HG02840 (cell line): Measurements from ENCODE around the gene TBPL2.
"Not testable (repeated sequence)": the region's sequence is repeated elsewhere in the genome, so short reads cannot be mapped to it uniquely, and the experiment has no call there.

Experiments
- ATAC-seq: cut with Tn5 transposase; IDR thresholded peaks from one replicate; pipeline ENCODE4 v1.9.1; 2021; ENCODE audit warnings: mild to moderate bottlenecking, moderate library complexity, moderate number of reproducible peaks; ENCODE audit not compliant: unreplicated experiment, low FRiP score

TBPL2 gene

GRCh38 chr14:55446127-55446736 lies 5.8 kb upstream of the TBPL2 start:
- ATAC-seq = no peak

- no peak for ATAC-seq
Observed at GRCh38 chr14:55441286-55441685, 870 bp upstream of the TBPL2 start.

GRCh38 chr14:55438066-55438683 lies 2.2 kb downstream of the TBPL2 start:
- no peak for ATAC-seq

GRCh38 chr14:55436931-55437330 lies 3.5 kb downstream of the TBPL2 start:
- ATAC-seq = no peak

GRCh38 chr14:55436519-55436918 lies 3.9 kb downstream of the TBPL2 start:
- ATAC-seq = no peak

GRCh38 chr14:55434805-55435174 lies 5.6 kb downstream of the TBPL2 start:
- no peak for ATAC-seq

GRCh38 chr14:55433880-55434804 lies 6.3 kb downstream of the TBPL2 start:
- no peak for ATAC-seq

- no peak for ATAC-seq
Observed at GRCh38 chr14:55432628-55433027, 7.8 kb downstream of the TBPL2 start.

- no peak for ATAC-seq
Observed at GRCh38 chr14:55430024-55430690, 10.3 kb downstream of the TBPL2 start.

GRCh38 chr14:55427439-55427838 lies 13.0 kb downstream of the TBPL2 start:
- ATAC-seq = no peak

GRCh38 chr14:55426891-55427290 lies 13.5 kb downstream of the TBPL2 start:
- ATAC-seq = no peak

GRCh38 chr14:55425091-55425490 lies 15.3 kb downstream of the TBPL2 start:
- no peak for ATAC-seq

- no peak for ATAC-seq
Observed at GRCh38 chr14:55423969-55424368, 16.4 kb downstream of the TBPL2 start.

GRCh38 chr14:55422338-55422737 lies 18.1 kb downstream of the TBPL2 start:
- ATAC-seq = not testable (repeated sequence)

- no peak for ATAC-seq
Observed at GRCh38 chr14:55419663-55420062, 20.8 kb downstream of the TBPL2 start.

- no peak for ATAC-seq
Observed at GRCh38 chr14:55418411-55418810, 22.0 kb downstream of the TBPL2 start.

- ATAC-seq = no peak
Observed at GRCh38 chr14:55417955-55418354, 22.5 kb downstream of the TBPL2 start.

GRCh38 chr14:55416866-55417265 lies 23.6 kb downstream of the TBPL2 start:
- no peak for ATAC-seq

- ATAC-seq = no peak
Observed at GRCh38 chr14:55414551-55414950, 25.9 kb downstream of the TBPL2 start.

- ATAC-seq = no peak
Observed at GRCh38 chr14:55412676-55413075, 27.7 kb downstream of the TBPL2 start.
